NOMO-1 (cell line): ENCODE measurements around the gene WDR33.

Experiments
- DNase-seq, 2 experiments: peaks; one replicate each; lab custom pipeline; 2025; ENCODE audit not compliant: unreplicated experiment in 2 of 2; lab: John Stamatoyannopoulos, UW

WDR33 gene

DNA sequence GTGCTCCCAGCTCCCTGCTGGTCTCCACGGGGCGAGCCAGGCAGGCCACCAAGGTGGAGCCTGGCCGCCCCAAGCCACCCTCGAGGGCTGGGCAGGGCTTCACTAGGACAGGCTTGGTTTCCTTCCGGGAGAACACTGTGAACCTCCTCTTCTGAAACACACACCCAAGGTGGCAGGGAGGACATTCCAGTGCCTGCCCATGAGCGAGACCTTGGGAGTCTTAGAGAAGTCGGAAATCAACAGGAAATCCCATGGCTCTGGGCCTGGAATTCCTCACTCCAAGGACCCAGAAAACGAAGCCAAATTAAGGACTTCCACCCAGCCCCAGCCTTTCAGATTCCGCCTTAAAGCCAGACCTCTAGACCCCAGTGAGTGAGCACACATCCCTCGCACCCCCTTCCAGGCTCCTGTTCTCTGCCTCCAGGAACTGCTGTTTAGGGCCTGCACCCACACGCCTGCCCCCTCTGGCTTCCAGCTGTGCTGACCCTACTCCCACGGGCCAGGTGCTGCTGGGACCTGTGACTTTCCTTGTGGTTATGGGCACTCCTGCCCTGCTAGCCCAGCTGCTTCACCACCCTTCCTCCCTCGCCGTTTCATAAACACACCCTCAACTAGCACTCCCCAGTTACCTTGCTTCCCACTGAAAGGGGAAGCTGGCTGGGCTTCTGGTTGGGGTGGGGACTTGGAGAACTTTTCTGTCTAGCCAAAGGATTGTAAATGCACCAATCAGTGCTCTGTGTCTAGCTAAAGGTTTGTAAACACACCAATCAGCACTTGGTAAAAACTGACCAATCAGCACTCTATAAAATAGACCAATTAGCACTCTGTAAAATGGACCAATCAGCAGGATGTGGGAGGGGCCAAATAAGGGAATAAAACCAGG, 151.3 kb downstream of the WDR33 start:
- peak; percentile 35 to 44 for DNase-seq

DNA sequence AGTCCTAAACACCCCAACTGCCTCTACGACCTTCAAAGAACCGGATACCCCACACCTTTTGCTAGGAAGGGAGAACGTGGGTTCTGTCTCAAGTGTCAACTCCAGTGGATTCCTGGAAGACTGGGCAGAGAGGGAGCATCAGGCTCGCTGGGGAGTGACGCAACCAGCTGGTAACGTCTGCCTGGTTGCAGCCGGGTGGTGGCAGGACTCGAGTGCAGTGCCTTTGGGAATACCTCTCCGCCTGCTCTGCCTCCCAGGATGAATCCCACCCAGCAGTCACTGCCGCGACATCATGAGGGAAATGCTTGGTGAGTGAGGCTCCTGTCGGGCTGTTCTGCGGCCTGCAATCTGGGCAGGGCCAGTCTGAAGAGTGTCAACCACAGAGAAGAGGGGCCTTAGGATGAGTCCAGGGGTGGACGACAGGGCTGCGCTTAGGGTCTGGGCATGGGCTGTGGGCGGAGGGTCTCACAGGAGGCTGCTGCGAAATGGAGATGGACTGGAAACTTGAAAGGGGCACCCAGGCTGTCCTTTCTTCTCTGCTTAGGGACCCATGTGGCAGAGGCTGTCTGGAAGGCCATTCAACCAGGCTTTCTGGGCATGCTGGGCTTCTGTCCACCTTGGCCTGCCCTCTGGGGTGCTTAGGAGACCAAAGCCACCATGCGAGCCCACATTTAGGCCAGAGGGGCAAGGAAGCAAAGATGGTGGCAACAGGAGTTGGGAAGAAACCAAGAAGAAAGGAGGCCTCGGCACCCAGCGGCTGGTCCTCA, 152.1 kb downstream of the WDR33 start:
- DNase-seq: no peak

DNA sequence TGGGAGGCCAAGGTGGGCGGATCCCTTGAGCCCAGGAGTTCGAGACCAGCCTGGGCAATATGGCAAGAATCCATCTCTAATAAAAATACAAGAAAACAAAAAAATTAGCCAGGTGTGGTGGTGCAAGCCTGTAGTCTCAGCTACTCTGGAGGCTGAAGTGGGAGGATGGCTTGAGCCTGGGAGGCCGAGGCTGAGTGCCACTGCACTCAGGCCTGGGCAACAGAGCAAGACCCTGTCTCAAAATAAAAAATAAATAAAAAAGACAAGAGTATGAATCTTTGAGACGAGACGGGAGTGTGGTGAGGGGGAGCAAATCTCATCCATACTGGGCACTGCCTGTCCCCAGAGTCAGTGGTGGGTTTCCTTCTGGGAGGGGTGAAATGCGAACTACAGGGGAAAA, 152.8 kb downstream of the WDR33 start:
- no peak for DNase-seq

DNA sequence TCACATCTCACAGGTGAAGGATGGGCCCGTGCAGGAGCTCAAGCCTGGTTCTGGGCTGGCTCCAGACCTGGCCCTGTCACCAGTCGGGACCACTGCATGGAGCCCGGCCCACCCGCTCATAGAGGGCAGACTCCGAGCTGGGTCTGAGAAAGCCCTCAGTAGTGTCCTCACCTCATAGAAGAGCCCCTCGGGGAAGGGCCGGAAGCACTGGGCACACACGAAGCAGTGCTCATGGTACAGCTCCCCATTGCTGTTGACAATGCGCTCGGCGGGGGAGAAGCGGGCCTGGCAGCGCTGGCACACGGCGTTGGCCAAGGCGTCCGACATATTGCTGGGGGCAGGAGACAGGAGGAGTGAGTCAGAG, 153.8 kb downstream of the WDR33 start:
- no peak for DNase-seq

DNA sequence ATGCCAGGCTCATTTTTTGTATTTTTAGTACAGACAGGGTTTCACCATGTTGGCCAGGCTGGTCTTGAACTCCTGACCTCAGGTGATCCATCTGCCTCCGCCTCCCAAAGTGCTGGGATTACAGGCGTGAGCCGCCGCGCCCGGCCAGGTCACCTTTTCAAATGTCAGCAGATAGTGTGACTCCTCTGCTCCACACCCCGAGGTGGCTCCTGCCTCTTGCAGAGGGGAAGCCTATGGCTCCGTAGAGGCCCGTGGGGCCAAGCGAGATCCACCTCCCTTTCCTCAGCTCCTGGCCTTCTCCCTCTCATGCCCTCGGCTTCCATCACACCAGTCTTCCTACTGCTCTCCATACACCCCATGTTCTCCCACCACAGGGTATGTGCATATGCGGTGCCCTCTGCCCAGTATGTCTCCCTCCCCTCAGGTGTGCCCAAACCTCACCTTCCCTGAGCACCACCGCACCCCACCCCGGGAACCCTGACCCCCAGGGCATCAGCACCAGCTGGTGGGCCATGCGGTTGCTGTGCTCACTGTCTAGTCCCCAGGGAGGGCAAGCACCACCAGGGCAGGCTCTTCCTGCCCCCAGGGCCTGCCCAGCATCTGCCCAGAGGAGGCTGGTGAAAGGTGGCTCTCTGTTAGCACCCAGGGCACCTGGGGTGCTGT, 154.3 kb downstream of the WDR33 start:
- no peak for DNase-seq

DNA sequence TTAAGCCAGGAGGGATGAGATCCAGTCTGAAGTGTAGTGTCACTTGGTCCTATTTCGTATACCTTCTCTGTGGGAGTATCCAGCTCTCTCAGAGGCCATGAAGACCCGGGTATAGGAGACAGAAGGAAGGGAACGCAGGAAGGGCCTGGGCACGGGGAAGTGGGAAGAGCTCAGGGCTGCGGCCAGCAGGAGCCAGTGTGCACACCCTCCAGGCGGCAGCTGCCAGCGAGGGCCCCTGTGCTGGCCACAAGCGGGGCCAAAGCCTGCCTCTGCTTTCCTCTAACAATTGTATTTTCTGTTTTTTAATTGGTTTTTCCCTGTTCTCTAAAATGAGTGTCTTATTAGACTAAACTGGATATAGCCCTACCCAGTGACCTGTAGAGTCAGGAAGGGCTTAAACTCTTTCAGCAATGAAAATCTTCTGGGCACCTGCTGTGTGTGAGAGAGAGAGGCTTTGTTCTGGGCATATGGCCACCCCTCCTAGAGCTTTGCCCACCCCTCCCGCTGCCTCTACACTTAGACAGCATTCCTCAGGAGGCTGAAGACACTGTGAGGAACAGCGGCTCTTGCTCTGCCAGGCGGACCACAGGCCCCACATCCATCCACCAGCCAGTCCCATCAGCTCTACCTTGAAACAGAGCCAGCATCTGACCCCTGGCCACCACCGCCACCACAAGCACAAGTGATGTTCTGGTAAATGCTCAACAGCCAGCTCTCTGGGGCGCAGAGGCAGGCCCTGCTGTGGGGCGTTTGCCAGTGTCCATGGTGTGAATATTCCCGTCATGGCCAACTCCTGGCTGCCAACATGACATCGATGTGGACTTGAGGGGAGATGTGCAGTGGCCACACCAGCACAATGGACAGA, 155.5 kb downstream of the WDR33 start:
- no peak for DNase-seq

DNA sequence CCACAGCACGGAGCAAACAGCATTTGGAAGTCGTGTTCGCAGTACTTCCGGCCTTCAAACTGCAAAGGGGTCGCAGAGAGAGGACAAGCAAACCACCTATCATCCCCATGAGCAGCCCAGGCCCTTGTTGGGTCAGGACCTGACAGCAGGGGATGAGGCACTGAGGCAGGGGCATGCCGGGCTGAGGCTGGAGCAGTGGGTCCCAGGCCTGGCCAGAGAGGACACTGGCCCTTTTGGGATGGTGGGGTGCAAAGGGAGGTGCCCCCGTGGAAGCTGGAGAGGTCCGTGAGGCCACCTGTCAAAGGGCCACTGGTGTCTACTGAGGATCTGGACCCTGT, 156.2 kb downstream of the WDR33 start:
- no peak for DNase-seq

DNA sequence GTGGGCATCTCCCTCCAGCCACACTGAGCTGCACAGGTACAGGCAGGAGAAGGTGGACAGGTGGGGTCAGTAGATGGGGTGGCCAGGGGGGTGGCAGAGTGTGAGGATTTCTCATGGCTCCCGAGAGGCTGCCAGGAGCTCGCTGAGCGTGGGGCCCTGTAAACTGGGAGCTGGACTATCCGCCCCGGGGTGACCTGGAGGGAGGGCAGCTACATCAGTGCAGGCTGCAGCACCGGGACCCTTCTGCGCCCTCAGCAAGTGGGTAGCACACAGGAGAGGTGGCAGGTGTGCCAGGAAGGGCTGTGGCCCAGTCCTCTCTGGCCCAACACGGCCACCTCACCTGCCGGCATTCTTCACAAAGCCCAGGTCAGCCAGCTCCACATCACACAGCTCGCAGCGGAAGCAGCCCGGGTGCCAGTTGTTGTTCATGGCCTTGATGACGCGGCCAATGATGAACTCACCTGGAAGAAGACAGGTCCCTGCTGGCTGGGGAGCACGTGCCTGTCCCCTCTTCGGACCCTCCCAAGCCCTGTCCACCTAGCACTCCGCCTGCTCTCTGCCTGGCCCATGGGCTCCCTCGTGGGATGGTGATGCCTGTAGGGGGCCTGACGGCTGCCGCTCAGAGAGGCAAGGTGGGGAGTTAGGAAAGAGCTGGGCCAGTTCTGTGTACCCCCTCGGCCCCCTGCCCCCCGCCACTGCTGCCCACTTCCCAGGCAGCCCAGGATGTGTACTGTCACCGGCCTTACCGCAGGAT, 156.7 kb downstream of the WDR33 start:
- DNase-seq: no peak

DNA sequence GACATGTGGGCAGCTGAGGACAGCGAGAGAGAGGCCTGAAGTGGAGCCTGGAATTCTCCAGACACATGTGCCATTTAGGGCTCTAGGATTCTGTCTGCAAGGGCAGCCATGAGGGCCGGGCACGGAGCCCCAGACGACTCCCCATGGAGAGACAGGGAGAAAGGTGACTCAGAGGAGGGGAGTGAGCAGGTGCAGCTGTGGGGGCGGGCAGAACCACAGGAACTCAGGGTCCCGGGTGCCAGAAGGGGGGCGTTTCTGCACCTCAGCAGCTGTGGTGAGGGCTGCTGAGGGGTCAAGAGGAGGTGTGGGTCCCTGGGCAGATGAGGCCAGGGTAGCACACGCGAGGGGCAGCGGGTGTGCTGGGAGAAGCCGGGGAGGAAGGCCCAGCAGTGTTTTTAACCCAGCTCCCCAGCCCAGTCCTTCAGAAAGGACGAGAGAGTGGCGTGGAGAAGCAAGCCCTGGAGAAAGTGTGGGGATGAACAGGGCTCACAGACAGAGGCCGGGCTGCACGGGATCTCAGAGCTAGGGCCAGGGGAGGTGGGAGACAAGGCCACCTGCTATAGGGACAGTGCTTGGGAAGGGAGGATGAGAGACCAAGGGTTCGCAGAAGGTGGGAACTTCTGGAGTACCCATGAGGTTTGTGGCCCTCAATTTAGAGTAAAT, 157.4 kb downstream of the WDR33 start:
- no peak for DNase-seq

DNA sequence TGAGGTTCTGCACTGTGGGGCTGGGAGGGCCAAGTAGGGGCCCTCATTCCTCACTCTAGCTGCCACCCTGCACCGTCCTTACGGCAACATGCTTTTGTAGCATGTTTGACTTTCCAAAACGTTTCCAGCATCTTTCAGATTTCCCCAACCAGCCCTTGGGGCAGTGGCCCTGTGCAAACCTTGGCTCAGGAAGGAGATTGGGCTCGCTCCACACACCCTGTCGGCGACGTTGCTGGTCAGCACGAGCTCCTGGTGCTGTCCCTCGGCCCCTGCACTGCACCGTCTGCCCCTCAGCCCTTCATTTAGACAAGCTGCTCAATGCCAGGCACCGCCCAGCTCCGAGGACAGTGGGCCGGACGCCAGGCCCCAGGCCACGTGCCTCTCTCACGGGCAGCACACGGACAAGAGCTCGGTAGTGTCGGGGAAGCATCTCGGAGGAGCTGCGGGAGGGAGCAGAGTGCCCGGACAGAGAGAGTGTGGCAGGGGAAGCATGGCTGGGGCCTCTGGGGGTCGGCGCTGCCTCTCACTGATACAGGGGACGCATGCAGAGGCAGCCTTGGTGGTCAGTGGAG, 158.1 kb downstream of the WDR33 start:
- no peak for DNase-seq

DNA sequence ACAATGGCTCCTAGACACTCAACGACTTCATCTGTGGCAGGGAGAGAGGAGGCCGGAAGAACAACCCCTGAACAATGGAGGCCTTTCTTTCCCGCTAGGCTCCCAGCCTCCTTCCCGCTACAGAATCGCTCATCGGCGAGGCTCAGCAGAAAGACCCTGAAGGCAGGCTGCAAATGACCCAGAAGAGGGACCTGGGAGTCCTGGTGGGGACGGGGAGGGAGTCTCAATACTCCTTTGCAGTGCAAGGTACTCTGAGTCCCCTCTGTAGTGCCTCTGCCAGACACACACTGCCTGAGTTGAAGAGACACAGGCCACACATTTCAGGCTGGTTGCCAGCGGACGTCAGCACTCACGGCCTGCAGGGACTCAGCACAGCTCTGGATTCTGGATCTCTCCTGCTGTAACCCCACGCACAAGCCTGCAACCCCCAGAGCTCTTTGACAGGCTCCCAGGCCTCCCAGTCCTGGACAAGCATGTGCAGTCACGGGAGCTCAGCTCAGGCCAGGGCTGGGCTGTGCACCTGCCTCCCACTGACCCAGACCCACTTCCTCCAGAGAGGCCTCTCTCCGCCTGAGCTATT, 158.9 kb downstream of the WDR33 start:
- DNase-seq: no peak

DNA sequence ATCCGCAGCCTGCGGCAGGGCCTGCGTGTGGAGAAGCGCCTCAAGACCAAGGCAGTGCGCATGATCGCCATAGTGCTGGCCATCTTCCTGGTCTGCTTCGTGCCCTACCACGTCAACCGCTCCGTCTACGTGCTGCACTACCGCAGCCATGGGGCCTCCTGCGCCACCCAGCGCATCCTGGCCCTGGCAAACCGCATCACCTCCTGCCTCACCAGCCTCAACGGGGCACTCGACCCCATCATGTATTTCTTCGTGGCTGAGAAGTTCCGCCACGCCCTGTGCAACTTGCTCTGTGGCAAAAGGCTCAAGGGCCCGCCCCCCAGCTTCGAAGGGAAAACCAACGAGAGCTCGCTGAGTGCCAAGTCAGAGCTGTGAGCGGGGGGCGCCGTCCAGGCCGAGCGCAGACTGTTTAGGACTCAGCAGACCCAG, 159.6 kb downstream of the WDR33 start:
- no peak for DNase-seq
